COLO668 (cell line): ENCODE data around the gene CAPN11.

ENCODE experiments used
- DNase-seq: peaks from one replicate; lab custom pipeline; 2025; ENCODE audit not compliant: unreplicated experiment; lab: John Stamatoyannopoulos, UW

Gene CAPN11

GRCh38 chr6:44158770-44159228 lies at the start of gene CAPN11:
TSS of gene CAPN11 (plus strand) at chr6:44158820. CDS start at chr6:44158849, 29 bp downstream.
- no peak for DNase-seq

GRCh38 chr6:44109212-44109611 lies 49.4 kb upstream of the CAPN11 start:
- no peak for DNase-seq

GRCh38 chr6:44110005-44110676 lies 48.5 kb upstream of the CAPN11 start:
- DNase-seq = no peak

GRCh38 chr6:44110966-44111365 lies 47.7 kb upstream of the CAPN11 start:
- no peak for DNase-seq

- no peak for DNase-seq
These were observed 46.9 kb upstream of the CAPN11 start for GRCh38 chr6:44111434-44112417.

- DNase-seq = no peak
These were observed 45.2 kb upstream of the CAPN11 start for GRCh38 chr6:44113414-44113813.

- DNase-seq = no peak
These were observed 42.8 kb upstream of the CAPN11 start for GRCh38 chr6:44115866-44116265.

GRCh38 chr6:44116641-44117382 lies 41.8 kb upstream of the CAPN11 start:
- no peak for DNase-seq

GRCh38 chr6:44117397-44118128 lies 41.1 kb upstream of the CAPN11 start:
- DNase-seq = no peak

GRCh38 chr6:44119704-44120262 lies 38.8 kb upstream of the CAPN11 start:
- DNase-seq = no peak

- no peak for DNase-seq
These were observed 37.8 kb upstream of the CAPN11 start for GRCh38 chr6:44120692-44121443.

GRCh38 chr6:44122801-44123200 lies 35.8 kb upstream of the CAPN11 start:
- DNase-seq = no peak

GRCh38 chr6:44123544-44123943 lies 35.1 kb upstream of the CAPN11 start:
- DNase-seq = no peak

GRCh38 chr6:44126320-44127149 lies 32.1 kb upstream of the CAPN11 start:
- peak; percentile 34 for DNase-seq

GRCh38 chr6:44127186-44128019 lies 31.2 kb upstream of the CAPN11 start, which contains the start of the genes MRPL14 and TMEM63B:
TSS of gene MRPL14 (minus strand) at chr6:44127452. CDS start at chr6:44116611, 10,841 bp downstream.
TSS of gene TMEM63B (plus strand) at chr6:44127554. CDS start at chr6:44134585, 7,031 bp downstream.
- DNase-seq = peak; percentile 88

- peak; percentile 41 for DNase-seq
These were observed 30.4 kb upstream of the CAPN11 start for GRCh38 chr6:44128020-44128917.
